Astrocyte of the spinal cord (primary cell): ENCODE results near the gene GBF1.

Source experiments
- DNase-seq: peaks from one replicate; pipeline ENCODE4 v3.0.0; 2011; ENCODE audit warnings: low read depth, low spot score
- H3K4me3 ChIP-seq: 2 replicates; pipeline ENCODE4 v1.5.1; 2011; ENCODE audit warnings: low read depth, mild to moderate bottlenecking, low read length, moderate library complexity
- in situ Hi-C: cut with HindIII; loops from 2 replicates; pipeline ENCODE4 v1.10.0; 2017; ENCODE audit warnings: low sequenced_read_pairs
- TF ChIP-seq, protein P1 (sequence below): IDR thresholded peaks from 2 replicates; pipeline ENCODE4 v1.5.1; 2012; ENCODE audit warnings: low read depth, mild to moderate bottlenecking, low read length, inconsistent platforms

Gene GBF1

DNA sequence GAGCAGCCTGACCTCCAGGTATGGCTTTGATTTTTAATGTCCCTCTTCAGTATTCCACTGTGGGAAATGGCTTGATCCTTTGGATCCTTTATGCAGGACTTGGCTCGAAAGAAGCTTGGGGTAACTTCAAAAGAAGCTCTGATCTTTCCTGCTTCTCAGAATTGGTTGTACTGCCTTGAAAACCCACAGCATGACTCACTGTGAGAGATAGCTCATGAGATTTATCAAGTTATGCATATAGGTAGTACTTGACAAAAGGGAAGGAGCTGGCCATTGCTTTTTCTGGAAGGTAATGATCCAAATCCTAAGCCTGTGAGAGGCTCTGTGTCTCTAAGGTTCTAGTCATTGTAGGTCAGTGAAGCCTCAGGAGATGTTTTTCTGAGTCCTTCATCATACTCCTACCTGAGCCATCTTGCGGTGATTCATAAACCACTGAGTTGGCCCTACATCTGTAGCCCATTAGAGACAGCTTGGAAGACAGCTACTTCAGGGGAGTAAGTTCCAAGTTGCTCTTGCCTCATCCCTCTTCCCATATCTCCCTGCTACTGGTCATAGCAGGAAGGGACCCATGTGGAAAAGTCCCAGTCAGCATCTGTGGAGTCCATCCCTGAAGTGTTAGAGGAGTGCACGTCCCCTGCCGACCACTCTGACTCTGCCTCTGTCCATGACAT lies 113.5 kb downstream of the GBF1 start:
- peak; percentile 5 for DNase-seq
- TF ChIP-seq, protein P1, sequence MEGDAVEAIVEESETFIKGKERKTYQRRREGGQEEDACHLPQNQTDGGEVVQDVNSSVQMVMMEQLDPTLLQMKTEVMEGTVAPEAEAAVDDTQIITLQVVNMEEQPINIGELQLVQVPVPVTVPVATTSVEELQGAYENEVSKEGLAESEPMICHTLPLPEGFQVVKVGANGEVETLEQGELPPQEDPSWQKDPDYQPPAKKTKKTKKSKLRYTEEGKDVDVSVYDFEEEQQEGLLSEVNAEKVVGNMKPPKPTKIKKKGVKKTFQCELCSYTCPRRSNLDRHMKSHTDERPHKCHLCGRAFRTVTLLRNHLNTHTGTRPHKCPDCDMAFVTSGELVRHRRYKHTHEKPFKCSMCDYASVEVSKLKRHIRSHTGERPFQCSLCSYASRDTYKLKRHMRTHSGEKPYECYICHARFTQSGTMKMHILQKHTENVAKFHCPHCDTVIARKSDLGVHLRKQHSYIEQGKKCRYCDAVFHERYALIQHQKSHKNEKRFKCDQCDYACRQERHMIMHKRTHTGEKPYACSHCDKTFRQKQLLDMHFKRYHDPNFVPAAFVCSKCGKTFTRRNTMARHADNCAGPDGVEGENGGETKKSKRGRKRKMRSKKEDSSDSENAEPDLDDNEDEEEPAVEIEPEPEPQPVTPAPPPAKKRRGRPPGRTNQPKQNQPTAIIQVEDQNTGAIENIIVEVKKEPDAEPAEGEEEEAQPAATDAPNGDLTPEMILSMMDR: no peak
- in situ Hi-C loops: no loop called here
- H3K4me3 ChIP-seq: no peak overlapping the region

DNA sequence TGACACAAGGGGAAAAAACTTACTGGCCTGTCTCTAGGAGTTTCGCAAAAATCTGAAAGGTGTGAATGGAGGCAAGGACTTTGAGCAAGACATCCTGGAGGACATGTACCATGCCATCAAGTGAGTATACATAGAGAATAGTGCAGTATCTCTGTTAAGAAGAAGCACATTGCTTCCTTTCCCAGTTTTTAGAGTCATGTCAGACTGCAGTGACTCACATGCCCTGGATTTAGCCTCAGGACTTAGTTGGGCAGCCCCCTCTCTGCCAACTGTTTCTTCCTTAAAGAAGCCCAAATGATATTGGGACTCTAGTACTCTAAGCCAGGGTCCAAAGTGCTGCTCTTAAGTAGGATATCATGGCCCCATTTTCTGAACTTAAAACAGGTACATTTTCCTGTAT lies 122.1 kb downstream of the GBF1 start:
- TF ChIP-seq, protein P1: no peak
- in situ Hi-C loops: no loop called here
- DNase-seq: no peak
- H3K4me3 ChIP-seq: no peak overlapping the region

DNA sequence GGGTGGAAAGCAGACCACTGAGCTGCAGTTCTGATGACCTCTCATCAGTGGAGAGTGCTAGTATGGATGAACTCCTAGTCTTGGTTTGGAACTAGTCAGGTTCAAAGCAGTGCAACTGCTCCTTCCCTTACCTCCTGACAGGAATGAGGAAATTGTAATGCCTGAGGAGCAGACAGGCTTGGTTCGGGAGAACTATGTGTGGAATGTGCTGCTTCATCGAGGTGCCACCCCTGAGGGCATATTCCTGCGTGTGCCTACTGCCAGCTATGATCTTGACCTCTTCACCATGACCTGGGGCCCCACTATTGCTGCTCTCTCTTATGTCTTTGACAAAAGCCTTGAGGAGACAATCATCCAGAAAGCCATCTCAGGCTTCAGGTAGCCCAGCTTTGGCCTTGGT lies 122.7 kb downstream of the GBF1 start:
- no peak for DNase-seq
- H3K4me3 ChIP-seq: no peak overlapping the region
- in situ Hi-C loops: no loop called here
- TF ChIP-seq, protein P1: no peak

DNA sequence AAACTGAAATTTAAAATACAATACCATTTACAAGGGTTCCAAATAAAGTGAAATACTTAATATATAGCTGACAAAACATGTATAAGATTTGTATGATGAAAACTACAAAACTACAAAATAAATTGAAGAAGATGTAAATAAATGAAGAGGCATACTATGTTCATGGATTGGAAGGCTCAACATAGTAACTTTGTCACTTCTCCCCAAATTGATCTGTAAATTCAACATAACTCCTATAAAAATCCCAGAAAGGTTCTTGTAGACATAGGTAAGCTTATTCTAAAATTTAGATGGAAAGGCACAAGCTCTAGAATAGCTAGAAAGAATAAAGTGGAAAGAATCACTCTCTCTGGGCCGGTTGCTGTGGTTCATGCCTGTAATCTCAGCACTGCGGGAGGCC lies 126.0 kb downstream of the GBF1 start:
- H3K4me3 ChIP-seq: no peak overlapping the region
- in situ Hi-C loops: no loop called here
- TF ChIP-seq, protein P1: no peak
- DNase-seq: no peak

DNA sequence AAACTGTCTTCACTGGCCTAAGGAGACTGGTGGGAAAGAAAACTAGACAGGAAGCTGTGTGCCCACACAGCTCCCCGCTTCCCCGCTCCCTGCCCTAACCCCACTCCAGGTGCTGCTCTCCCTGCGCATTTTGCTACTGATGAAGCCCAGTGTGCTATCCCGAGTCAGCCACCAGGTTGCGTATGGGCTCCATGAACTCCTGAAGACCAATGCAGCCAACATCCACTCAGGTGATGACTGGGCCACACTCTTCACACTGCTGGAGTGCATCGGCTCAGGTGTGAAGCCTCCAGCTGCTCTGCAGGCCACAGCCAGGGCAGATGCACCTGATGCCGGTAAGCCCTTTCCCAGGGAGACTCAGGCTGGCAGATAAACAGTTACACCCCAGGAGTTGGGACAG lies 129.9 kb downstream of the GBF1 start:
- no peak for DNase-seq
- in situ Hi-C loops: no loop called here
- no peak overlapping the region for H3K4me3 ChIP-seq
- TF ChIP-seq, protein P1: peak; percentile 13

DNA sequence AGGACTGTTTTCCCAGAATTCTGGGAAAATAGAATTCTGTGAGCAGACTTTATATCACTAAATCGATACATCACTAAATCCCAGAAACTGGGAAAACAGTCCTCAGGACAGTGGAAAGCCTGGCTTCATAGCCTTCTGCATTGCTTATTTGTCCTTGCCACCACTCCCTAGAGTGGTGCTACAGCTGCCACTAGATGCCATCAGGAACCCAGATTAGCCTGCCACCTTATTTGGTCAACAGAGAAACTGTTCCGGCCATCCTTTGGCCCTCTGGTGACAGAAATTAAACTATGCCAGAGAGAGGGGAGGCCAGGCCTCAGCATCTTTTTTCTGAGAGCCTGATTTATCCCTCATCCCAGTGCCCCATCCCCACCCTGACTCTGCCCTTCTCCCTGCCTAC lies 130.5 kb downstream of the GBF1 start:
- H3K4me3 ChIP-seq: no peak overlapping the region
- no peak for DNase-seq
- TF ChIP-seq, protein P1: no peak
- in situ Hi-C loops: no loop called here
